ENCODE data around the gene PATZ1.

Gene PATZ1

GRCh38 chr22:31343235-31344191, 2.6 kb downstream of the PATZ1 start:
- FAIRE-seq: no peak
- no peak for DNase-seq (ENCODE audit: low spot score)

- FAIRE-seq: peak; percentile 40
- DNase-seq (ENCODE audit: low spot score): no peak
Observed at GRCh38 chr22:31342389-31343140, 3.6 kb downstream of the PATZ1 start.

- DNase-seq (ENCODE audit: low spot score): no peak
- FAIRE-seq: no peak
Observed at GRCh38 chr22:31341386-31342088, 4.6 kb downstream of the PATZ1 start.

GRCh38 chr22:31340765-31341247, 5.3 kb downstream of the PATZ1 start:
- FAIRE-seq: no peak

GRCh38 chr22:31340360-31340759, 5.8 kb downstream of the PATZ1 start:
- FAIRE-seq: no peak
- DNase-seq (ENCODE audit: low spot score): no peak

More at GRCh38 chr22:31340765-31341247, 5.3 kb downstream of the PATZ1 start:
- no peak for DNase-seq (ENCODE audit: low spot score)

GRCh38 chr22:31339148-31339832, 6.9 kb downstream of the PATZ1 start:
- DNase-seq (ENCODE audit: low spot score) (no peak), FAIRE-seq (no peak)

- FAIRE-seq: no peak
Observed at GRCh38 chr22:31337178-31337577, 9.0 kb downstream of the PATZ1 start.

GRCh38 chr22:31334329-31334728, 11.8 kb downstream of the PATZ1 start:
- no peak for FAIRE-seq
- DNase-seq (ENCODE audit: low spot score): no peak

More at GRCh38 chr22:31337178-31337577, 9.0 kb downstream of the PATZ1 start:
- no peak for DNase-seq (ENCODE audit: low spot score)

- FAIRE-seq: no peak
- DNase-seq (ENCODE audit: low spot score): no peak
Observed at GRCh38 chr22:31333641-31334040, 12.5 kb downstream of the PATZ1 start.

- DNase-seq (ENCODE audit: low spot score): no peak
Observed at GRCh38 chr22:31332886-31333285, 13.3 kb downstream of the PATZ1 start.

GRCh38 chr22:31332010-31332409, 14.1 kb downstream of the PATZ1 start:
- FAIRE-seq: no peak

More at GRCh38 chr22:31332886-31333285, 13.3 kb downstream of the PATZ1 start:
- no peak for FAIRE-seq

GRCh38 chr22:31329453-31330215, 16.5 kb downstream of the PATZ1 start:
- no peak for FAIRE-seq
- no peak for DNase-seq (ENCODE audit: low spot score)

More at GRCh38 chr22:31332010-31332409, 14.1 kb downstream of the PATZ1 start:
- DNase-seq (ENCODE audit: low spot score): no peak

GRCh38 chr22:31329029-31329428, 17.1 kb downstream of the PATZ1 start:
- FAIRE-seq: no peak
- no peak for DNase-seq (ENCODE audit: low spot score)

- FAIRE-seq: no peak
- no peak for DNase-seq (ENCODE audit: low spot score)
Observed at GRCh38 chr22:31328544-31328960, 17.6 kb downstream of the PATZ1 start.

GRCh38 chr22:31327806-31328543, 18.2 kb downstream of the PATZ1 start:
- FAIRE-seq: no peak
- DNase-seq (ENCODE audit: low spot score): no peak

GRCh38 chr22:31326877-31327276, 19.3 kb downstream of the PATZ1 start:
- FAIRE-seq: no peak

GRCh38 chr22:31323578-31324550, 22.3 kb downstream of the PATZ1 start:
- DNase-seq (ENCODE audit: low spot score): no peak
- FAIRE-seq: peak; percentile 55

More at GRCh38 chr22:31326877-31327276, 19.3 kb downstream of the PATZ1 start:
- DNase-seq (ENCODE audit: low spot score): no peak

- no peak for DNase-seq (ENCODE audit: low spot score)
Observed at GRCh38 chr22:31321421-31321820, 24.7 kb downstream of the PATZ1 start.

More at GRCh38 chr22:31321421-31321820, 24.7 kb downstream of the PATZ1 start:
- no peak for FAIRE-seq
